LNCaP clone FGC (cell line): ENCODE results near the gene MTHFR.

ENCODE experiments used
- DNase-seq: peaks from one replicate; pipeline ENCODE4 v3.0.0-alpha.2; 2011; ENCODE audit warnings: low read depth
- H3K4me3 ChIP-seq: 2 replicates; pipeline ENCODE4 v1.5.1; 2011; ENCODE audit warnings: mild to moderate bottlenecking, low read depth, low read length, control low read depth
- TF ChIP-seq, protein P1 (sequence below): IDR thresholded peaks from 2 replicates; pipeline ENCODE4 v1.5.1; 2012; ENCODE audit warnings: mild to moderate bottlenecking; ENCODE audit not compliant: control insufficient read depth, insufficient read depth; ENCODE audit errors: extremely low read depth

Gene MTHFR

DNA sequence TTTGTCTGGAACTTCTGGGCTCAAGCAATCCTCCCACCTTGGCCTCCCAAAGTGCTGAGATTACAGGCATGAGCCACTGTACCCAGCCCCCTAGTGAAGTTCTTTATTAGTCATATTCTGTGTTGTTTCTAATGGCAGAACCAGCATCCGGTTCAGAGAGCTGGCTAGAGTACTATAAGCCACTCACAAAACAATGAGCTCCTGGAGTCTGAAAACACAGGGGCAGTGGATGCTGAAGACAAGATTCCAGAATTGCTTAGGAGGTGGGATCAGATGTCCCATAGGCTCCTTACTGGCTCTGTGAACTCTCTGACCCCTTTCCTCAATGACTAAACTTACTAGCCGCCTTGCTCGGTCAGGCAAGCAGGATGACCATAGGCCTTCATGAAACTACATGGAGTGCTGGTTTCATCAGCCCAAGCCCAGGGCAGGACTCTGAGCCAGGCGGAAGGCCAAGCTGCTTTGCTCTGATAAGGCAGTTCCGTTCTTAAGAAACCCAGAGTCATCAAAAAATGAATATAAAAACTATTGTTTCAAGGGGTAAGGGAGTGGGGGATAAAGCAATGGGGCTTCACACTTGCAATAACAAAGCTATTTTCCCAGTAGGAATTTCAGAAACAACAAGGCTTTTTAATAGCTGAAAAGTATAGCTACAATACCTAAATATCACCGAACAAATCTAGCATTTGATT, 8.1 kb downstream of the MTHFR start:
- TF ChIP-seq, protein P1, sequence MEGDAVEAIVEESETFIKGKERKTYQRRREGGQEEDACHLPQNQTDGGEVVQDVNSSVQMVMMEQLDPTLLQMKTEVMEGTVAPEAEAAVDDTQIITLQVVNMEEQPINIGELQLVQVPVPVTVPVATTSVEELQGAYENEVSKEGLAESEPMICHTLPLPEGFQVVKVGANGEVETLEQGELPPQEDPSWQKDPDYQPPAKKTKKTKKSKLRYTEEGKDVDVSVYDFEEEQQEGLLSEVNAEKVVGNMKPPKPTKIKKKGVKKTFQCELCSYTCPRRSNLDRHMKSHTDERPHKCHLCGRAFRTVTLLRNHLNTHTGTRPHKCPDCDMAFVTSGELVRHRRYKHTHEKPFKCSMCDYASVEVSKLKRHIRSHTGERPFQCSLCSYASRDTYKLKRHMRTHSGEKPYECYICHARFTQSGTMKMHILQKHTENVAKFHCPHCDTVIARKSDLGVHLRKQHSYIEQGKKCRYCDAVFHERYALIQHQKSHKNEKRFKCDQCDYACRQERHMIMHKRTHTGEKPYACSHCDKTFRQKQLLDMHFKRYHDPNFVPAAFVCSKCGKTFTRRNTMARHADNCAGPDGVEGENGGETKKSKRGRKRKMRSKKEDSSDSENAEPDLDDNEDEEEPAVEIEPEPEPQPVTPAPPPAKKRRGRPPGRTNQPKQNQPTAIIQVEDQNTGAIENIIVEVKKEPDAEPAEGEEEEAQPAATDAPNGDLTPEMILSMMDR: no peak
- no peak for DNase-seq
- H3K4me3 ChIP-seq: no peak overlapping the region

DNA sequence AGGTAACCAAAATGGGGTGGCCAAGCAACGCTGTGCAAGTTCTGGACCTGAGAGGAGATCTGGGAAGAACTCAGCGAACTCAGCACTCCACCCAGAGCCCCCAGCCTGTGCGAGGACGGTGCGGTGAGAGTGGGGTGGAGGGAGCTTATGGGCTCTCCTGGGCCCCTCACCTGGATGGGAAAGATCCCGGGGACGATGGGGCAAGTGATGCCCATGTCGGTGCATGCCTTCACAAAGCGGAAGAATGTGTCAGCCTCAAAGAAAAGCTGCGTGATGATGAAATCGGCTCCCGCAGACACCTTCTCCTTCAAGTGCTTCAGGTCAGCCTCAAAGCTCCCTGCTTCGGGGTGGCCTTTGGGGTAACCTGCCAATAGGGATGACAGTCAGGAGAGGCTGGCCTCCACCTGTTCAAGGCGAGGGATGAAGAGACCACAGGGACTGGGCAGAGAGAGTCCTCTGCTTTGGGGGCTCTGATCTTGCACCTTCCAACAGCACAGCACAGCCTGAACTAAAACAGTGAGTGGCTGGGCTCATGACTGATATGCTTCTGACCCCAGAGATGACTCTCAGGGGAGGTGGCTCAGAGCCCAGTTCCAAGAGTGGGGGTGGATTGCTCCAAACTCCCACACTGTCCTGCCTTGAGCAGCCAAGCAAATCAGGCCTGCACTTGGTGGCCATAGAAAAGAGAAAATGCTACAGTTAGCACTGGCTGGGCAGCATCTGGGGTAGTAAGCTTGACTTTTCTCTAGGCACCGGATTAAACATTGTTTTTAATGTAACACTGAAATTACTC, 9.5 kb downstream of the MTHFR start:
- TF ChIP-seq, protein P1: no peak
- no peak for DNase-seq

DNA sequence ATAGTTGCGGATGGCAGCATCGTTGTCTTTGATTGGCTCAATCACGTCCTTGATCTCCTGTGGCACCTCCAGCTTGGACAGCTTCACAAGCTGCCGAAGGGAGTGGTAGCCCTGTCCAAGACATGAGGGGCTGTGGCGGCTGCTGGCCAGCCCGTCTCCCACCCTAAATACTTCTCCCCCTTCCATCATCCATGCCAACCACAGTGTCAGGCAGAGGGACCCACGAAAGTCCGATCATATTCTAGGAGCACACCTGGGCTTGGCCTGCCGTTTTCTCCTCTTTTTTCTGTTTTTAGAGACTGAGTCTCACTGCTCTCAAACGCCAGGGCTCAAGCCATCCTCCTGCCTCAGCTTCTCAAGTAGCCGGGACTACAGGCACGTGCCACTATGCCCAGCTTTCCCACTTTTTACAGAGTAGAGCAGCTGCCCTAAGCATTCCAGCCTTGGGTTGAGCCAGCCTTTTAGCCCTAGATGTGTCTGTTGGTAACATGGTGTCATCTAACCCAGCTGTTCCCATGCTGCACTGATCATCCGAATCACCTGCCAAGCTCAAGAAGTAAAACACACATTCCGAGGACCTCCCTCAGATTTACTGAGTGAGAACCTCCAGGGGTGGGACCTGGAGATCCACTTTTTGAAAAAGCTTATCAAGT, 10.4 kb downstream of the MTHFR start:
- H3K4me3 ChIP-seq: no peak overlapping the region
- TF ChIP-seq, protein P1: no peak
- no peak for DNase-seq

More for the DNA sequence above, 9.5 kb downstream of the MTHFR start:
- H3K4me3 ChIP-seq: no peak overlapping the region

- TF ChIP-seq, protein P1: no peak
- no peak for DNase-seq
- H3K4me3 ChIP-seq: no peak overlapping the region
Measured at GRCh38 chr1:11794446-11795237, 11.1 kb downstream of the MTHFR start.

DNA sequence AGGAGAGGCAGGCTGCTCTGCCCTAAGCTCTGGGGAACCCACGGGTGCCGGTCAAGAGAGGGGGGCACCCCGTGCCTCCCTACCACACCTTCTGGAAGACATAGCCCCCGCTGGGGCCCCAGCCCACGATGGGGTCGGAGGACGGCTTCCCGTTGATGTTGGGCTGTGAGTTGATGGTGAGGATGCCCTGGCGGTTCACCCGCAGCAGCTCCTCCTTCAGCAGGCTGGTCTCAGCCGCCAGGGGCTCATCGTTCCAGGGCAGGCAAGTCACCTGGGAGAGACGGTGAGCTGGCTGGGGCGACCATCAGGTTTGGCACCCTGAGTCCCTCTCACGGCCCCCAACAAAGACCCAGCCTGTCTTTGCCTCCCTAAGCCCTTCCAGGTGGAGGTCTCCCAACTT, 11.9 kb downstream of the MTHFR start:
- no peak for DNase-seq
- no peak overlapping the region for H3K4me3 ChIP-seq
- TF ChIP-seq, protein P1: no peak

- no peak for DNase-seq
- TF ChIP-seq, protein P1: no peak
- H3K4me3 ChIP-seq: no peak overlapping the region
Measured at GRCh38 chr1:11792106-11792505, 13.7 kb downstream of the MTHFR start.
